Stomach (tissue), 4 donors: ENCODE data around the gene LINC01488.

Source experiments
- CTCF ChIP-seq, 7 experiments: fragments of 450-650 bp in 4 of 7; fragments of 200-600 bp in 3 of 7; sonication (generic) in 3 of 7; IDR thresholded peaks; one replicate each; pipeline ENCODE4 v1.5.1; 2016 to 2019; ENCODE audit warnings: antibody characterized with exemption in 7 of 7, control low read depth in 2 of 7, mild to moderate bottlenecking in 1 of 7
- EP300 ChIP-seq: sonication (generic); formaldehyde crosslinking; IDR thresholded peaks from one replicate; pipeline ENCODE4 v1.6.1; 2017; ENCODE audit warnings: antibody characterized with exemption
- POLR2AphosphoS5 ChIP-seq, 3 donors: sonication (generic); formaldehyde crosslinking; IDR thresholded peaks; one replicate each; pipeline ENCODE4 v1.6.1; 2016; ENCODE audit warnings: antibody characterized with exemption in 3 of 3

DNA sequence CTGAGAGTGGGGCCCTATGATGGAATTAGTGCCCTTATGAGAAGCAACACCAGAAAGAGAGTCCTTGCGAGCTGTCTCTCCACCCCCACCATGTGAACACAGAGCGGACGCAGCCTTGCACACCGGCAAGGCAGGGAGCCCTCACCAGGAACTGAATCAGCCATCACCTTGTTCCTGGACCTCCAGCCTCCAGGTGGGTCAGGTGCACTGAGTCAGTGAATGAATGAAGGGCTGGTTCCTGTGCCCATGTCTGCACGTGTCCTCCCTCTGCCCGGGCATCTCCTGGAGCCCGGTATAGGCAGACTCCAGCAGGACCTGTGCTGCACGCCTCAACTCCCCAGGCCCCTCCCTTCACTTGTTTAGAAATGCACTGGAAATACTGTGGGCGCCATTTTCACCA lies 54.9 kb downstream of the LINC01488 start:
- no peak for TF ChIP-seq CTCF (IDR thresholded peaks at IDR 0.05)
- no peak for TF ChIP-seq POLR2AphosphoS5 (IDR thresholded peaks at IDR 0.05)
- no peak for TF ChIP-seq EP300
